ENCODE data around the gene VPS37D. TPM values are rescaled to one million over a fixed set of nuclear protein-coding genes. Genes with fewer than 3 reads are reported as not detected.

Gene VPS37D
- total RNA-seq, 4 donors from 2014 or later: 3.9 to 5.6 (median 4.7) TPM

- intact Hi-C loops (cut with DNase I): no loop called here
- peaks cover 4 to 16% of the 10 kb centered on the region in 2 donors for H3K4me1 ChIP-seq
- TF ChIP-seq POLR2A (IDR thresholded peaks at IDR 0.05) (no peak), CTCF (IDR thresholded peaks at IDR 0.05) (no peak)
- H3K4me3 ChIP-seq (replicated peaks in 1 of 3): no peak overlapping the region
- H3K27me3 ChIP-seq: no peaks in the 10 kb centered on the region
- no peak for DNase-seq
- no peaks in the 10 kb centered on the region for H3K9me3 ChIP-seq
- H3K27ac ChIP-seq: no peak overlapping the region
- WGBS, 2 donors: 85% methylated on average over 15 to 16 of the region's 16 CpGs
- H3K36me3 ChIP-seq: no peaks in the 10 kb centered on the region
Measured at GRCh38 chr7:73715648-73716317, 48.2 kb downstream of the VPS37D start.

GRCh38 chr7:73716318-73716890, 48.8 kb downstream of the VPS37D start:
- Histone ChIP-seq H3K27ac (no peak overlapping the region), H3K4me1 (peaks cover 7 to 20% of the 10 kb centered on the region in 2 donors), H3K9me3 (no peaks in the 10 kb centered on the region), H3K4me3 (replicated peaks in 1 of 3) (no peak overlapping the region), H3K27me3 (no peaks in the 10 kb centered on the region), H3K36me3 (no peaks in the 10 kb centered on the region)
- no peak for DNase-seq
- WGBS, 2 donors: 85 to 89% methylated on average over 4 of the region's 4 CpGs
- intact Hi-C loops (cut with DNase I): no loop called here
- TF ChIP-seq CTCF (IDR thresholded peaks at IDR 0.05) (no peak), POLR2A (IDR thresholded peaks at IDR 0.05) (no peak)

GRCh38 chr7:73717025-73717807, 49.6 kb downstream of the VPS37D start:
- H3K4me1 ChIP-seq: peaks cover 12 to 28% of the 10 kb centered on the region in 2 donors
- no peaks in the 10 kb centered on the region for H3K27me3 ChIP-seq
- DNase-seq: no peak
- H3K27ac ChIP-seq: no peak overlapping the region
- no peak for TF ChIP-seq POLR2A (IDR thresholded peaks at IDR 0.05)
- TF ChIP-seq CTCF (IDR thresholded peaks at IDR 0.05): no peak
- no peaks in the 10 kb centered on the region for H3K36me3 ChIP-seq
- WGBS, 2 donors: 83 to 85% methylated on average over 10 to 13 of the region's 13 CpGs
- no peaks in the 10 kb centered on the region for H3K9me3 ChIP-seq
- no peak overlapping the region for H3K4me3 ChIP-seq (replicated peaks in 1 of 3)
- intact Hi-C loops (cut with DNase I): no loop called here

- H3K36me3 ChIP-seq: no peaks in the 10 kb centered on the region
- H3K27me3 ChIP-seq: no peaks in the 10 kb centered on the region
- TF ChIP-seq POLR2A (IDR thresholded peaks at IDR 0.05): no peak
- TF ChIP-seq CTCF (IDR thresholded peaks at IDR 0.05): no peak
- intact Hi-C loops (cut with DNase I): no loop called here
- H3K9me3 ChIP-seq: no peaks in the 10 kb centered on the region
- H3K27ac ChIP-seq: no peak overlapping the region
- H3K4me3 ChIP-seq (replicated peaks in 1 of 3): no peak overlapping the region
- H3K4me1 ChIP-seq: peaks cover 12 to 29% of the 10 kb centered on the region in 2 donors
- DNase-seq: no peak
- WGBS, 2 donors: 77 to 79% methylated on average over 9 to 10 of the region's 10 CpGs
Measured at GRCh38 chr7:73717991-73718405, 50.4 kb downstream of the VPS37D start.
